Naive thymus-derived CD4-positive, alpha-beta T cell (primary cell): ENCODE data around the gene CSNK1G1. TPM values are rescaled to one million over a fixed set of nuclear protein-coding genes. Genes with fewer than 3 reads are reported as not detected.

Experiments used
- ATAC-seq: fragments of 150-1000 bp; cut with Tn5 transposase; 2 replicates; pipeline ENCODE4 v1.10.0; 2021; ENCODE audit warnings: mild to moderate bottlenecking, moderate library complexity
- CTCF ChIA-PET: fragments of 350-600 bp; sonication (Branson Sonifier 250); formaldehyde crosslinking; loops from one replicate; lab custom pipeline; 2021; ENCODE audit warnings: antibody characterized with exemption; lab: Charles Lee
- POLR2A ChIA-PET: fragments of 350-600 bp; sonication (Branson Sonifier 250); formaldehyde crosslinking; loops from one replicate; lab custom pipeline; 2021; ENCODE audit warnings: antibody characterized with exemption, inconsistent platforms; lab: Charles Lee
- DNase-seq, 9 donors: peaks; one replicate each; pipeline versions ENCODE4 v3.0.0 to v3.0.0-alpha.2; 2020 to 2022; ENCODE audit warnings: mixed read lengths in 1 of 9
- H3K27ac ChIP-seq: one replicate; pipeline ENCODE4 v1.7.0; 2013; ENCODE audit warnings: mild to moderate bottlenecking, low read depth, low read length, moderate library complexity
- H3K27me3 ChIP-seq, 2 donors: one replicate each; pipeline ENCODE4 v1.7.0; 2013; ENCODE audit warnings: low read length in 2 of 2, mild to moderate bottlenecking in 2 of 2, moderate library complexity in 2 of 2; ENCODE audit not compliant: control insufficient read depth in 2 of 2, insufficient read depth in 2 of 2
- H3K36me3 ChIP-seq, 3 experiments: 1 replicate in 2 of 3; 2 replicates in 1 of 3; pipeline ENCODE4 v1.7.0; 2013; ENCODE audit warnings: low read length in 3 of 3, mild to moderate bottlenecking in 3 of 3, moderate library complexity in 1 of 3; ENCODE audit not compliant: insufficient read depth in 3 of 3, control insufficient read depth in 2 of 3
- H3K4me1 ChIP-seq, 2 donors: one replicate each; pipeline ENCODE4 v1.7.0; 2013; ENCODE audit warnings: low read length in 2 of 2, mild to moderate bottlenecking in 2 of 2, moderate library complexity in 1 of 2; ENCODE audit not compliant: control insufficient read depth in 2 of 2, insufficient read depth in 2 of 2
- H3K4me3 ChIP-seq: 2 replicates; pipeline ENCODE4 v1.7.0; 2013; ENCODE audit warnings: mild to moderate bottlenecking, low read length
- H3K9me3 ChIP-seq, 3 experiments: 1 replicate in 2 of 3; 2 replicates in 1 of 3; pipeline ENCODE4 v1.7.0; 2013; ENCODE audit warnings: low read length in 3 of 3; ENCODE audit not compliant: control insufficient read depth in 2 of 3
- H3K27ac Mint-ChIP-seq, 9 donors: one replicate each; pipeline ENCODE4 v1.8.0; 2020 to 2022; ENCODE audit warnings: mixed read lengths in 9 of 9, mild to moderate bottlenecking in 8 of 9, moderate library complexity in 5 of 9, inconsistent platforms in 2 of 9
- H3K27me3 Mint-ChIP-seq, 5 donors: one replicate each; pipeline ENCODE4 v1.8.0; 2021 to 2022; ENCODE audit warnings: mixed read lengths in 5 of 5, mild to moderate bottlenecking in 1 of 5
- H3K36me3 Mint-ChIP-seq, 5 donors: one replicate each; pipeline ENCODE4 v1.8.0; 2020 to 2022; ENCODE audit warnings: mixed read lengths in 5 of 5, mild to moderate bottlenecking in 3 of 5, inconsistent platforms in 1 of 5
- H3K4me1 Mint-ChIP-seq, 7 donors: one replicate each; pipeline ENCODE4 v1.8.0; 2020 to 2022; ENCODE audit warnings: mixed read lengths in 7 of 7, mild to moderate bottlenecking in 3 of 7, inconsistent platforms in 1 of 7
- H3K4me3 Mint-ChIP-seq, 10 donors: one replicate each; pipeline ENCODE4 v1.8.0; 2020 to 2022; ENCODE audit warnings: mild to moderate bottlenecking in 10 of 10, mixed read lengths in 10 of 10, moderate library complexity in 6 of 10, inconsistent platforms in 2 of 10
- H3K9me3 Mint-ChIP-seq, 11 donors: one replicate each; pipeline ENCODE4 v1.8.0; 2020 to 2022; ENCODE audit warnings: mixed read lengths in 11 of 11, mild to moderate bottlenecking in 4 of 11, inconsistent platforms in 1 of 11, moderate library complexity in 1 of 11
- intact Hi-C, 2 donors: fragments of 100-400 bp; cut with micrococcal nuclease; formaldehyde crosslinking; loops; one replicate each; pipeline ENCODE4 v1.15.1; 2023
- polyA plus RNA-seq, 2 donors: library from polyadenylated mRNA; unstranded; fragments of 300-500 nt; fragmentation: Illumina TruSeq; gene quantifications; one replicate each; pipeline ENCODE4 v1.2.3, GENCODE V29; 2021
- total RNA-seq, 6 experiments: library from RNA in 5 of 6; stranded (reverse) in 5 of 6; gene quantifications; 1 replicate in 5 of 6; 2 replicates in 1 of 6; pipeline ENCODE4 v1.2.3 and lab custom pipeline; 2021 to 2026

The CSNK1G1 gene
- total and polyA plus RNA-seq, 7 experiments from 2014 or later = 18.2 to 31.4 (median 26.4) TPM

- H3K36me3 ChIP-seq = no peaks in the 10 kb centered on the region
- H3K4me3 Mint-ChIP-seq = no peak overlapping the region
- intact Hi-C loops = no loop called here
- ATAC-seq (no peak), DNase-seq (no peak)
- H3K27ac Mint-ChIP-seq = no peak overlapping the region
- CTCF ChIA-PET = no interaction called here
- H3K36me3 Mint-ChIP-seq = peaks cover 0 to 5% (median 2%) of the 10 kb centered on the region in 5 donors
- no peaks in the 10 kb centered on the region for H3K27me3 Mint-ChIP-seq
- no peaks in the 10 kb centered on the region for H3K9me3 Mint-ChIP-seq
- H3K4me1 Mint-ChIP-seq = peaks cover 10 to 41% (median 23%) of the 10 kb centered on the region in 7 donors
- no peak overlapping the region for H3K27ac ChIP-seq
- H3K4me3 ChIP-seq = no peak overlapping the region
- no peaks in the 10 kb centered on the region for H3K4me1 ChIP-seq
- no peaks in the 10 kb centered on the region for H3K27me3 ChIP-seq
- POLR2A ChIA-PET = interaction anchor here (0.6 kb wide), 1 partner anchor 125 kb away, joined by 3 read pairs; no protein-coding TSS in a partner anchor
- H3K9me3 ChIP-seq = no peaks in the 10 kb centered on the region
These were observed 120.4 kb downstream of the CSNK1G1 start for GRCh38 chr15:64235552-64235951.

GRCh38 chr15:64233299-64233698 lies 122.7 kb downstream of the CSNK1G1 start:
- Mint-ChIP-seq H3K9me3 (peaks cover 0 to 3% (median 0%) of the 10 kb centered on the region in 11 donors), H3K4me1 (peaks cover 5 to 30% (median 13%) of the 10 kb centered on the region in 7 donors), H3K27ac (no peak overlapping the region), H3K27me3 (no peaks in the 10 kb centered on the region), H3K36me3 (peaks cover 0 to 4% (median 1%) of the 10 kb centered on the region in 5 donors), H3K4me3 (no peak overlapping the region)
- H3K36me3 ChIP-seq = no peaks in the 10 kb centered on the region
- no peak for ATAC-seq
- intact Hi-C loops = no loop called here
- H3K9me3 ChIP-seq = no peaks in the 10 kb centered on the region
- POLR2A ChIA-PET = no interaction called here
- H3K27me3 ChIP-seq = no peaks in the 10 kb centered on the region
- CTCF ChIA-PET = no interaction called here
- H3K4me1 ChIP-seq = no peaks in the 10 kb centered on the region
- H3K27ac ChIP-seq = no peak overlapping the region
- DNase-seq = no peak
- H3K4me3 ChIP-seq = no peak overlapping the region

GRCh38 chr15:64232400-64232799 lies 123.6 kb downstream of the CSNK1G1 start:
- no peak overlapping the region for H3K27ac ChIP-seq
- intact Hi-C loops = no loop called here
- H3K4me3 ChIP-seq = no peak overlapping the region
- Mint-ChIP-seq H3K4me1 (peaks cover 5 to 24% (median 9%) of the 10 kb centered on the region in 7 donors), H3K9me3 (peaks cover 0 to 3% (median 0%) of the 10 kb centered on the region in 11 donors), H3K36me3 (peaks cover 0 to 10% (median 5%) of the 10 kb centered on the region in 5 donors), H3K27ac (no peak overlapping the region), H3K4me3 (no peak overlapping the region), H3K27me3 (no peaks in the 10 kb centered on the region)
- DNase-seq (no peak), ATAC-seq (no peak)
- no peaks in the 10 kb centered on the region for H3K9me3 ChIP-seq
- CTCF ChIA-PET = no interaction called here
- H3K36me3 ChIP-seq = no peaks in the 10 kb centered on the region
- no peaks in the 10 kb centered on the region for H3K4me1 ChIP-seq
- no peaks in the 10 kb centered on the region for H3K27me3 ChIP-seq
- POLR2A ChIA-PET = no interaction called here

- H3K4me3 Mint-ChIP-seq = no peak overlapping the region
- CTCF ChIA-PET = no interaction called here
These were observed 126.7 kb downstream of the CSNK1G1 start for GRCh38 chr15:64229129-64229724.

GRCh38 chr15:64225804-64226203 lies 130.2 kb downstream of the CSNK1G1 start:
- peaks cover 0 to 6% (median 0%) of the 10 kb centered on the region in 11 donors for H3K9me3 Mint-ChIP-seq
- H3K36me3 Mint-ChIP-seq = peaks cover 0 to 32% (median 29%) of the 10 kb centered on the region in 5 donors
- H3K27me3 Mint-ChIP-seq = no peaks in the 10 kb centered on the region
- DNase-seq (no peak), ATAC-seq (no peak)
- CTCF ChIA-PET = no interaction called here
- intact Hi-C loops = no loop called here
- Histone ChIP-seq H3K9me3 (no peaks in the 10 kb centered on the region), H3K36me3 (no peaks in the 10 kb centered on the region), H3K27ac (no peak overlapping the region), H3K4me3 (no peak overlapping the region), H3K27me3 (no peaks in the 10 kb centered on the region), H3K4me1 (no peaks in the 10 kb centered on the region)
- POLR2A ChIA-PET = no interaction called here
- no peak overlapping the region for H3K27ac Mint-ChIP-seq
- H3K4me1 Mint-ChIP-seq = peaks cover 7 to 18% (median 11%) of the 10 kb centered on the region in 7 donors
- no peak overlapping the region for H3K4me3 Mint-ChIP-seq

More at GRCh38 chr15:64229129-64229724, 126.7 kb downstream of the CSNK1G1 start:
- no peak for ATAC-seq
- Mint-ChIP-seq H3K9me3 (peaks cover 0 to 3% (median 0%) of the 10 kb centered on the region in 11 donors), H3K4me1 (peaks cover 5 to 18% (median 15%) of the 10 kb centered on the region in 7 donors), H3K27ac (peak overlapping the region in 2 of 9 donors; percentile 2 to 42), H3K27me3 (no peaks in the 10 kb centered on the region), H3K36me3 (peaks cover 0 to 28% (median 22%) of the 10 kb centered on the region in 5 donors)
- Histone ChIP-seq H3K4me1 (no peaks in the 10 kb centered on the region), H3K27ac (no peak overlapping the region), H3K4me3 (no peak overlapping the region), H3K27me3 (no peaks in the 10 kb centered on the region), H3K9me3 (no peaks in the 10 kb centered on the region), H3K36me3 (no peaks in the 10 kb centered on the region)
- no peak for DNase-seq
- intact Hi-C loops = no loop called here
- POLR2A ChIA-PET = no interaction called here

- no peak for DNase-seq
- Mint-ChIP-seq H3K4me1 (peaks cover 7 to 18% (median 10%) of the 10 kb centered on the region in 7 donors), H3K4me3 (no peak overlapping the region), H3K9me3 (peaks cover 0 to 6% (median 0%) of the 10 kb centered on the region in 11 donors), H3K27ac (no peak overlapping the region), H3K36me3 (peaks cover 0 to 32% (median 29%) of the 10 kb centered on the region in 5 donors), H3K27me3 (no peaks in the 10 kb centered on the region)
- no peaks in the 10 kb centered on the region for H3K4me1 ChIP-seq
- H3K27ac ChIP-seq = no peak overlapping the region
- ChIA-PET CTCF (interaction anchor here (0.6 kb wide), 1 partner anchor 17 kb away, joined by 3 read pairs; no protein-coding TSS in a partner anchor), POLR2A (no interaction called here)
- intact Hi-C loops = no loop called here
- H3K27me3 ChIP-seq = no peaks in the 10 kb centered on the region
- no peaks in the 10 kb centered on the region for H3K9me3 ChIP-seq
- H3K4me3 ChIP-seq = no peak overlapping the region
- no peak for ATAC-seq
- no peaks in the 10 kb centered on the region for H3K36me3 ChIP-seq
These were observed 131.5 kb downstream of the CSNK1G1 start for GRCh38 chr15:64224511-64224910.

- Mint-ChIP-seq H3K4me1 (peaks cover 4 to 13% (median 6%) of the 10 kb centered on the region in 7 donors), H3K27me3 (no peaks in the 10 kb centered on the region), H3K36me3 (peaks cover 0 to 33% (median 25%) of the 10 kb centered on the region in 5 donors), H3K27ac (no peak overlapping the region), H3K9me3 (peaks cover 0 to 6% (median 0%) of the 10 kb centered on the region in 11 donors), H3K4me3 (no peak overlapping the region)
- no peak overlapping the region for H3K4me3 ChIP-seq
- H3K4me1 ChIP-seq = no peaks in the 10 kb centered on the region
- no peak for ATAC-seq
- DNase-seq = no peak
- no peaks in the 10 kb centered on the region for H3K9me3 ChIP-seq
- no peaks in the 10 kb centered on the region for H3K36me3 ChIP-seq
- H3K27ac ChIP-seq = no peak overlapping the region
- CTCF ChIA-PET = no interaction called here
- no peaks in the 10 kb centered on the region for H3K27me3 ChIP-seq
- intact Hi-C loops = no loop called here
- POLR2A ChIA-PET = no interaction called here
These were observed 132.1 kb downstream of the CSNK1G1 start for GRCh38 chr15:64223882-64224281.
